Tibial nerve (tissue), 3 donors: ENCODE measurements around the gene MAPK10.

Experiments
- CTCF ChIP-seq, 5 experiments: fragments of 200-600 bp in 3 of 5; fragments of 450-650 bp in 2 of 5; sonication (generic) in 3 of 5; IDR thresholded peaks; one replicate each; pipeline ENCODE4 v1.5.1; 2016 to 2019; ENCODE audit warnings: antibody characterized with exemption in 5 of 5, mild to moderate bottlenecking in 3 of 5, moderate library complexity in 2 of 5
- POLR2A ChIP-seq, 2 donors: fragments of 450-650 bp; IDR thresholded peaks; one replicate each; pipeline ENCODE4 v1.6.1; 2017; ENCODE audit warnings: antibody characterized with exemption in 2 of 2, mild to moderate bottlenecking in 2 of 2, moderate library complexity in 2 of 2

- TF ChIP-seq CTCF (IDR thresholded peaks at IDR 0.05) = no peak
- TF ChIP-seq POLR2A (IDR thresholded peaks at IDR 0.05) = no peak
Observed at GRCh38 chr4:85995361-85995760, 364.5 kb downstream of the MAPK10 start.
